K562 (cell line): ENCODE data around the gene RAB6B. TPM values are rescaled to one million over a fixed set of nuclear protein-coding genes. Genes with fewer than 3 reads are reported as not detected.
A peak's percentile ranks its signal among the peaks of the same experiment; 100 is the strongest.

ENCODE experiments used
- ARID1B ChIP-seq: fragments of 450-650 bp; IDR thresholded peaks from 2 replicates; pipeline ENCODE4 v1.6.1; 2016; ENCODE audit warnings: antibody characterized with exemption, mild to moderate bottlenecking, inconsistent platforms
- BHLHE40 ChIP-seq: IDR thresholded peaks from 2 replicates; pipeline ENCODE4 v1.6.1; 2011; ENCODE audit warnings: low read length, improper control_type of control experiment
- ETV6 ChIP-seq, 3 experiments: fragments of 150-350 bp in 1 of 3; sonication (generic) in 1 of 3; formaldehyde crosslinking in 1 of 3; IDR thresholded peaks; 2 replicates each; pipeline versions ENCODE4 v1.6.1 to v1.8.0; 2014 to 2022; ENCODE audit warnings: borderline replicate concordance in 2 of 3, low read depth in 2 of 3, antibody characterized with exemption in 1 of 3, low read length in 1 of 3, mild to moderate bottlenecking in 1 of 3, missing genetic modification reagents in 1 of 3
- FOS ChIP-seq: IDR thresholded peaks from 3 replicates; pipeline ENCODE4 v1.6.1; 2011; ENCODE audit not compliant: insufficient read length; ENCODE audit errors: extremely low read depth
- HDGF ChIP-seq: fragments of 450-650 bp; IDR thresholded peaks from 2 replicates; pipeline ENCODE4 v1.6.1; 2016
- JUNB ChIP-seq: fragments of 450-650 bp; formaldehyde crosslinking; conservative IDR thresholded peaks from 2 replicates; pipeline ENCODE4 v1.4.0; 2020; ENCODE audit warnings: mild to moderate bottlenecking
- NCOR1 ChIP-seq: fragments of 450-650 bp; IDR thresholded peaks from 2 replicates; pipeline ENCODE4 v1.6.1; 2016; ENCODE audit warnings: mild to moderate bottlenecking, moderate library complexity
- RB1 ChIP-seq: fragments of 450-650 bp; IDR thresholded peaks from 2 replicates; pipeline ENCODE4 v1.6.1; 2017; ENCODE audit warnings: low read depth, mild to moderate bottlenecking
- SRSF1 ChIP-seq: fragments of 200-400 bp; formaldehyde crosslinking; IDR thresholded peaks from 2 replicates; pipeline ENCODE4 v1.6.1; 2017; ENCODE audit warnings: mild to moderate bottlenecking, low read depth, low read length, moderate library complexity
- TCFL5 ChIP-seq: fragments of 250-450 bp; sonication (Bioruptor Pico); conservative IDR thresholded peaks from 2 replicates; pipeline ENCODE4 v1.6.1; 2021; ENCODE audit warnings: mild to moderate bottlenecking, moderate library complexity, matching md5 sums
- ZBTB7A ChIP-seq: IDR thresholded peaks from 2 replicates; pipeline ENCODE4 v1.6.1; 2011; ENCODE audit warnings: low read depth, mild to moderate bottlenecking, low read length, moderate library complexity, borderline replicate concordance; ENCODE audit not compliant: control insufficient read depth
- ZKSCAN8 ChIP-seq: fragments of 200-800 bp; sonication (Bioruptor generic); IDR thresholded peaks from 2 replicates; pipeline ENCODE4 v1.6.1; 2016; ENCODE audit warnings: missing genetic modification characterization, missing compliant biosample characterization
- ZNF316 ChIP-seq: fragments of 450-650 bp; IDR thresholded peaks from 2 replicates; pipeline ENCODE4 v1.6.1; 2016
- ZNF507 ChIP-seq: conservative IDR thresholded peaks from 2 replicates; pipeline ENCODE4 v1.6.1; 2017; ENCODE audit warnings: missing genetic modification characterization, missing compliant biosample characterization
- ZNF57 ChIP-seq: fragments of 450-650 bp; formaldehyde crosslinking; IDR thresholded peaks from 2 replicates; pipeline ENCODE4 v1.4.0; 2020; ENCODE audit warnings: mild to moderate bottlenecking, moderate library complexity
- ZNF717 ChIP-seq: fragments of 250-450 bp; sonication (Bioruptor Pico); IDR thresholded peaks from 2 replicates; pipeline ENCODE4 v1.5.0; 2021
- polyA plus RNA-seq, 8 experiments: library from polyadenylated mRNA; depleted of rRNA in 4 of 8; stranded (reverse) in 5 of 8; unstranded in 3 of 8; fragments of >200 nt; fragmentation: Nextera tagmentation in 2 of 8; fragmentation: Illumina TruSeq in 1 of 8; extraction: Ambion mirVana in 2 of 8; extraction: Trizol in 1 of 8; gene quantifications; 2 replicates each; pipeline versions ENCODE4 v1.2.1 to v1.2.3, GENCODE V29; 2011 to 2014; ENCODE audit warnings: inconsistent platforms in 1 of 8, missing spikeins in 1 of 8
- total RNA-seq, 7 experiments: library from RNA; depleted of rRNA in 6 of 7; stranded (reverse); fragments of >200 nt in 6 of 7; fragmentation: Illumina TruSeq in 2 of 7; extraction: Trizol in 2 of 7; gene quantifications; 2 replicates each; pipeline versions ENCODE4 v1.2.1 to v1.2.3, GENCODE V29; 2011 to 2021; ENCODE audit warnings: low replicate concordance in 1 of 7
- TF ChIP-seq, protein P1 (sequence below): fragments of 250-450 bp; sonication (Bioruptor Pico); IDR thresholded peaks from 2 replicates; pipeline ENCODE4 v1.8.0; 2022; ENCODE audit warnings: inconsistent platforms
- TF ChIP-seq, protein P2 (sequence below): fragments of 150-350 bp; conservative IDR thresholded peaks from 2 replicates; pipeline ENCODE4 v1.6.1; 2014; ENCODE audit warnings: low read length
- TF ChIP-seq, protein P3 (sequence below): fragments of 250-450 bp; sonication (Bioruptor Pico); IDR thresholded peaks from 2 replicates; pipeline ENCODE4 v1.8.0; 2021; ENCODE audit warnings: mild to moderate bottlenecking, moderate library complexity
- TF ChIP-seq, protein P4 (sequence below): sonication (generic); formaldehyde crosslinking; IDR thresholded peaks from 2 replicates; pipeline ENCODE4 v1.9.0; 2022; ENCODE audit warnings: mild to moderate bottlenecking, missing genetic modification reagents

Gene RAB6B
- total and polyA plus RNA-seq, 9 of the 15 experiments (the other 6 are each of a cell fraction or from before 2014, with no cell fraction given) = 0.60 to 18.1 (median 1.5) TPM

DNA sequence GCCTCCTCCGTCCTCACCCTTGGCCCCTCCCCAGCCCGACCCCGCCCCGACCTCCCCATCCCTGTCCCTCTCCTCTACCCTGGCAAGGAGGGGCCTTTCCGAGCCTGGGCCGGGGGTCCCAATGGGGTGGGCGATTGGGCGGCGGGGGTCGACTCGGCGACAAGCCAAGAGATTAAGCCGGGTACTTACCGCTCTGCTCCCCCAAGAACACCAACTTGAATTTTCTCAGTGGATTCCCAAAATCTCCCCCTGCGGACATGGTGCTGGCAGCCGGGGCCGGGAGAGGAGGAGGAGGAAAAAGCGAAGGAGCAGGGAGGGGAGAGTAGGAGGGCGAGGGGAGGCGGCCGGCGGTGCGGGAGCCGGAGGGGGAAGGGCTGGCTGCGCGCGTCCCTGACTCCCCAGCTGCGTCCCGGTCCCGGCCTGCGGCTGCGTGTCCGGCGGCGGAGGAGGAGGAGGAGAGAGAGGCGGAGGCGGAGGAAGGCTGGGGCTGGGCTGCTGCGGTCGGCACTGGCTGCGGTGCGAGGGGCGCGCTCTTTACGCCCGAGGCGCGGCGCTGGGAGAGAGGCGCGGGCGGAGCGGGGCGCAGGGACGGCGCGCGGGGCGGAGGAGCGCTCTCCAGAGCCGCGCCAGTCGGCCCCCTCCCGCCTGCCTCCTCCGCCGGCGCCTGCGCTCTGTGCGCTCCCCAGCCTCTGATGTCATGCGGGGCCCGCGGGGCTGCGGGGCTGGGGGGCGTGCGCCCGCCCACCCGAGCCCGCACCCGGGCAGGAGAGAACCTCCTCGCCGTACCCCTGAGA, at the start of gene RAB6B (continued):
- no peak for TF ChIP-seq HDGF
- TF ChIP-seq ZNF717 (CRISPR knock-in tag) = no peak
- no peak for TF ChIP-seq BHLHE40
- TF ChIP-seq, protein P1, sequence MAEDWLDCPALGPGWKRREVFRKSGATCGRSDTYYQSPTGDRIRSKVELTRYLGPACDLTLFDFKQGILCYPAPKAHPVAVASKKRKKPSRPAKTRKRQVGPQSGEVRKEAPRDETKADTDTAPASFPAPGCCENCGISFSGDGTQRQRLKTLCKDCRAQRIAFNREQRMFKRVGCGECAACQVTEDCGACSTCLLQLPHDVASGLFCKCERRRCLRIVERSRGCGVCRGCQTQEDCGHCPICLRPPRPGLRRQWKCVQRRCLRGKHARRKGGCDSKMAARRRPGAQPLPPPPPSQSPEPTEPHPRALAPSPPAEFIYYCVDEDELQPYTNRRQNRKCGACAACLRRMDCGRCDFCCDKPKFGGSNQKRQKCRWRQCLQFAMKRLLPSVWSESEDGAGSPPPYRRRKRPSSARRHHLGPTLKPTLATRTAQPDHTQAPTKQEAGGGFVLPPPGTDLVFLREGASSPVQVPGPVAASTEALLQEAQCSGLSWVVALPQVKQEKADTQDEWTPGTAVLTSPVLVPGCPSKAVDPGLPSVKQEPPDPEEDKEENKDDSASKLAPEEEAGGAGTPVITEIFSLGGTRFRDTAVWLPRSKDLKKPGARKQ (CRISPR knock-in tag) = no peak
- no peak for TF ChIP-seq ZKSCAN8 (CRISPR knock-in tag)
- no peak for TF ChIP-seq ZNF507 (tag)
- no peak for TF ChIP-seq FOS
- no peak for TF ChIP-seq SRSF1
- TF ChIP-seq TCFL5 (CRISPR knock-in tag) = no peak
- no peak for TF ChIP-seq ZNF316
- TF ChIP-seq, protein P2, sequence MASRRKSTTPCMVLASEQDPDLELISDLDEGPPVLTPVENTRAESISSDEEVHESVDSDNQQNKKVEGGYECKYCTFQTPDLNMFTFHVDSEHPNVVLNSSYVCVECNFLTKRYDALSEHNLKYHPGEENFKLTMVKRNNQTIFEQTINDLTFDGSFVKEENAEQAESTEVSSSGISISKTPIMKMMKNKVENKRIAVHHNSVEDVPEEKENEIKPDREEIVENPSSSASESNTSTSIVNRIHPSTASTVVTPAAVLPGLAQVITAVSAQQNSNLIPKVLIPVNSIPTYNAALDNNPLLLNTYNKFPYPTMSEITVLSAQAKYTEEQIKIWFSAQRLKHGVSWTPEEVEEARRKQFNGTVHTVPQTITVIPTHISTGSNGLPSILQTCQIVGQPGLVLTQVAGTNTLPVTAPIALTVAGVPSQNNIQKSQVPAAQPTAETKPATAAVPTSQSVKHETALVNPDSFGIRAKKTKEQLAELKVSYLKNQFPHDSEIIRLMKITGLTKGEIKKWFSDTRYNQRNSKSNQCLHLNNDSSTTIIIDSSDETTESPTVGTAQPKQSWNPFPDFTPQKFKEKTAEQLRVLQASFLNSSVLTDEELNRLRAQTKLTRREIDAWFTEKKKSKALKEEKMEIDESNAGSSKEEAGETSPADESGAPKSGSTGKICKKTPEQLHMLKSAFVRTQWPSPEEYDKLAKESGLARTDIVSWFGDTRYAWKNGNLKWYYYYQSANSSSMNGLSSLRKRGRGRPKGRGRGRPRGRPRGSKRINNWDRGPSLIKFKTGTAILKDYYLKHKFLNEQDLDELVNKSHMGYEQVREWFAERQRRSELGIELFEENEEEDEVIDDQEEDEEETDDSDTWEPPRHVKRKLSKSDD = no peak
- no peak for TF ChIP-seq JUNB
- peak; percentile 66; the same call in 1 of the 2 replicates for TF ChIP-seq ZBTB7A
- no peak for TF ChIP-seq ETV6 (IDR thresholded peaks at IDR 0.05; ENCODE audit: borderline replicate concordance in 1 of 2, low read depth in 2 of 2, low read length in 1 of 2)
- no peak for TF ChIP-seq ETV6 (CRISPR knock-in tag; IDR thresholded peaks at IDR 0.05; ENCODE audit: borderline replicate concordance)
- TF ChIP-seq RB1 = peak; percentile 58; the same call in 1 of the 2 replicates
- TF ChIP-seq, protein P3, sequence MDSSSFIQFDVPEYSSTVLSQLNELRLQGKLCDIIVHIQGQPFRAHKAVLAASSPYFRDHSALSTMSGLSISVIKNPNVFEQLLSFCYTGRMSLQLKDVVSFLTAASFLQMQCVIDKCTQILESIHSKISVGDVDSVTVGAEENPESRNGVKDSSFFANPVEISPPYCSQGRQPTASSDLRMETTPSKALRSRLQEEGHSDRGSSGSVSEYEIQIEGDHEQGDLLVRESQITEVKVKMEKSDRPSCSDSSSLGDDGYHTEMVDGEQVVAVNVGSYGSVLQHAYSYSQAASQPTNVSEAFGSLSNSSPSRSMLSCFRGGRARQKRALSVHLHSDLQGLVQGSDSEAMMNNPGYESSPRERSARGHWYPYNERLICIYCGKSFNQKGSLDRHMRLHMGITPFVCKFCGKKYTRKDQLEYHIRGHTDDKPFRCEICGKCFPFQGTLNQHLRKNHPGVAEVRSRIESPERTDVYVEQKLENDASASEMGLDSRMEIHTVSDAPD (CRISPR knock-in tag) = no peak
- TF ChIP-seq ARID1B = no peak
- no peak for TF ChIP-seq NCOR1
- TF ChIP-seq, protein P4, sequence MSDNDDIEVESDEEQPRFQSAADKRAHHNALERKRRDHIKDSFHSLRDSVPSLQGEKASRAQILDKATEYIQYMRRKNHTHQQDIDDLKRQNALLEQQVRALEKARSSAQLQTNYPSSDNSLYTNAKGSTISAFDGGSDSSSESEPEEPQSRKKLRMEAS (CRISPR knock-in tag) = no peak
- TF ChIP-seq ZNF57 (CRISPR knock-in tag) = no peak
